Activated T-helper 2 cell treated with anti-CD3 and anti-CD28 coated beads, Interferon-gamma antibody, Interleukin-2, Interleukin-4, amounts not matched to agents 10 μg/mL and 5 μg/mL and 100 μg/mL, durations not matched to agents 14 hours and 24 hours and 36 hours (primary cell): Measurements from ENCODE around the gene CDC25B. TPM values are rescaled to one million over a fixed set of nuclear protein-coding genes. Genes with fewer than 3 reads are reported as not detected.

Experiments
- DNase-seq: peaks from one replicate; pipeline ENCODE4 v3.0.0; 2021; ENCODE audit warnings: low spot score
- H3K27ac Mint-ChIP-seq: one replicate; pipeline ENCODE4 v1.8.0; 2021; ENCODE audit warnings: mixed read lengths
- H3K27me3 Mint-ChIP-seq: one replicate; pipeline ENCODE4 v1.8.0; 2021; ENCODE audit warnings: low read depth, mixed read lengths
- H3K36me3 Mint-ChIP-seq: one replicate; pipeline ENCODE4 v1.8.0; 2021; ENCODE audit warnings: low read depth, mixed read lengths
- H3K4me1 Mint-ChIP-seq: one replicate; pipeline ENCODE4 v1.8.0; 2021; ENCODE audit warnings: low read depth, mixed read lengths
- H3K4me3 Mint-ChIP-seq: one replicate; pipeline ENCODE4 v1.8.0; 2021; ENCODE audit warnings: low read depth, mild to moderate bottlenecking, moderate library complexity, mixed read lengths
- H3K9me3 Mint-ChIP-seq: one replicate; pipeline ENCODE4 v1.8.0; 2021; ENCODE audit warnings: mixed read lengths
- intact Hi-C: fragments of 100-400 bp; cut with micrococcal nuclease; formaldehyde crosslinking; loops from one replicate; pipeline ENCODE4 v1.15.1; 2023
- total RNA-seq: library from RNA; stranded (reverse); gene quantifications from 2 replicates; pipeline ENCODE4 v1.2.3, GENCODE V29; 2022

The CDC25B gene
- total RNA-seq, 1 donor from 2014 or later: 101 TPM

- H3K27ac Mint-ChIP-seq: no peak overlapping the region
- H3K4me3 Mint-ChIP-seq: no peak overlapping the region
- DNase-seq: no peak
- H3K9me3 Mint-ChIP-seq: no peaks in the 10 kb centered on the region
- no peaks in the 10 kb centered on the region for H3K27me3 Mint-ChIP-seq
- intact Hi-C loops: no loop called here
- peaks cover 6% of the 10 kb centered on the region for H3K4me1 Mint-ChIP-seq
- peaks cover 11% of the 10 kb centered on the region for H3K36me3 Mint-ChIP-seq
Measured at GRCh38 chr20:3755269-3755668, 40.8 kb upstream of the CDC25B start.

GRCh38 chr20:3755814-3756480 is 40.2 kb upstream of the CDC25B start:
- Mint-ChIP-seq H3K36me3 (peaks cover 11% of the 10 kb centered on the region), H3K27ac (no peak overlapping the region)
- intact Hi-C loops: no loop called here

DNA sequence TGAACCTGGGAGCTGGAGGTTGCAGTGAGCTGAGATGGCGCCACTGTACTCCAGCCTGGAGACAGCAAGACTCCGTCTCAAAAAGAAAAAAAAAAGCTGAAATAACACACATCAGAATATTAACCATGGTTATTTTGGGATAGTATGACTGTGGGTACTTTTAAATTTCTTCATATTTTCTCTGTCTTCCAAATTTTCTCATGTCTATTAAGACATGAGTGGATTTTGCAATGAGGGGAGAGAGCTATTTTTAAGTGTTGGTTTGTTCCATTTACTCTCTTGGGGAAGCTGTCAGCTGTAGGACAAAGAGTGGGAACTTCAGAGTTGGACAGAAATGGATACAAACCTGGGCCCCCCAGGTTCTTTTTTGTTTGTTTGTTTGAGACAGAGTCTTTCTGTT is 38.8 kb upstream of the CDC25B start:
- Mint-ChIP-seq H3K36me3 (peaks cover 11% of the 10 kb centered on the region), H3K27me3 (no peaks in the 10 kb centered on the region), H3K4me1 (peaks cover 5% of the 10 kb centered on the region), H3K9me3 (no peaks in the 10 kb centered on the region), H3K27ac (no peak overlapping the region), H3K4me3 (no peak overlapping the region)
- no peak for DNase-seq
- intact Hi-C loops: no loop called here

More at GRCh38 chr20:3755814-3756480, 40.2 kb upstream of the CDC25B start:
- Mint-ChIP-seq H3K27me3 (no peaks in the 10 kb centered on the region), H3K4me1 (peaks cover 6% of the 10 kb centered on the region), H3K4me3 (no peak overlapping the region), H3K9me3 (no peaks in the 10 kb centered on the region)
- no peak for DNase-seq

DNA sequence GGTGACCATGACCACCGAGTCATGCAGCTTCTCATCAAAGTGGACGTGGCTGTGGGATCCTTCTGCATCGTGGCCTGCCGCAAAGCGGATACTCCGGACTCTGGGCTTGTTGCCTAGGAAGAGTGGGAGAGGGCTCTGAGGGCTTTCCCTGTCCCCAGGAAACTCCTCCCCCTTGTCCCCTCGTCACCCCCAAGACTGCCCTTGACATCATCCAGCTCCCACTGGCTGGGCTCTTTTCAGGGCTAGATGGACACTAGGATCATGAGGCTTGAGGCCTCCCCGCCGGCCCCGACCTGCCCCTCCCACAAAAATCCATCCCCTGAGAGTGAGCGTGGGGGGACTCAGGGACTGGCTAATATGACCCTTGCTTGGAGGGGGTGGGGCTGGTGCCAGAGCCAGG is 37.5 kb upstream of the CDC25B start:
- peaks cover 11% of the 10 kb centered on the region for H3K36me3 Mint-ChIP-seq
- H3K27ac Mint-ChIP-seq: no peak overlapping the region
- H3K4me3 Mint-ChIP-seq: no peak overlapping the region
- no peaks in the 10 kb centered on the region for H3K9me3 Mint-ChIP-seq
- H3K4me1 Mint-ChIP-seq: no peaks in the 10 kb centered on the region
- DNase-seq: no peak
- intact Hi-C loops: no loop called here
- H3K27me3 Mint-ChIP-seq: no peaks in the 10 kb centered on the region

- Mint-ChIP-seq H3K27ac (no peak overlapping the region), H3K27me3 (no peaks in the 10 kb centered on the region), H3K4me3 (no peak overlapping the region), H3K9me3 (no peaks in the 10 kb centered on the region), H3K36me3 (peaks cover 11% of the 10 kb centered on the region), H3K4me1 (no peaks in the 10 kb centered on the region)
- intact Hi-C loops: no loop called here
- no peak for DNase-seq
Measured at GRCh38 chr20:3759316-3759823, 36.7 kb upstream of the CDC25B start.

DNA sequence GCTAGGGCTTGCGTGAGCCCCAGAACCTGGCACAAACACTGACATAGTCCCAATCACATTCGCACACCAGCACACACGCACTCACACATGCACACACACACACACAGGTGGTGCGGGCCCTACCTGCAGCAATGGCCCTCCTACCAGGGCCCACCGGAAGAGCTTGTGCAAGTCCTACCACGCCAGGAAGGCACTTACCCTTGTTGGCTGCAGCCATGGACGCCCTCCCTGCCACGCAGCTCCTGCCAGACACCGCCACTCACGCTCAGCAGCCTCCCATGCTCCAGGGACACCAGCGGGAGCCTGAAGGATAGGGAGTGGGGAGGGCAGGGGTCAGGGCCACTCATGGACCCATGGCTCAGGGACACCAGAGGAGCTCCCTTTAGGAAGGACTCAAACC is 36.2 kb upstream of the CDC25B start:
- no peaks in the 10 kb centered on the region for H3K4me1 Mint-ChIP-seq
- H3K9me3 Mint-ChIP-seq: no peaks in the 10 kb centered on the region
- H3K4me3 Mint-ChIP-seq: no peak overlapping the region
- intact Hi-C loops: no loop called here
- DNase-seq: no peak
- H3K36me3 Mint-ChIP-seq: peaks cover 8% of the 10 kb centered on the region
- H3K27me3 Mint-ChIP-seq: no peaks in the 10 kb centered on the region
- H3K27ac Mint-ChIP-seq: no peak overlapping the region

GRCh38 chr20:3760655-3761348 is 35.3 kb upstream of the CDC25B start:
- peaks cover 9% of the 10 kb centered on the region for H3K36me3 Mint-ChIP-seq
- H3K27me3 Mint-ChIP-seq: no peaks in the 10 kb centered on the region
- intact Hi-C loops: no loop called here

GRCh38 chr20:3763671-3764601 is 32.2 kb upstream of the CDC25B start:
- H3K4me1 Mint-ChIP-seq: peaks cover 18% of the 10 kb centered on the region
- H3K27ac Mint-ChIP-seq: no peak overlapping the region
- DNase-seq: no peak
- no peaks in the 10 kb centered on the region for H3K9me3 Mint-ChIP-seq
- no peaks in the 10 kb centered on the region for H3K27me3 Mint-ChIP-seq
- intact Hi-C loops: no loop called here
- H3K36me3 Mint-ChIP-seq: peaks cover 3% of the 10 kb centered on the region
- H3K4me3 Mint-ChIP-seq: no peak overlapping the region

More at GRCh38 chr20:3760655-3761348, 35.3 kb upstream of the CDC25B start:
- Mint-ChIP-seq H3K27ac (no peak overlapping the region), H3K4me3 (no peak overlapping the region), H3K4me1 (no peaks in the 10 kb centered on the region), H3K9me3 (no peaks in the 10 kb centered on the region)
- DNase-seq: no peak

DNA sequence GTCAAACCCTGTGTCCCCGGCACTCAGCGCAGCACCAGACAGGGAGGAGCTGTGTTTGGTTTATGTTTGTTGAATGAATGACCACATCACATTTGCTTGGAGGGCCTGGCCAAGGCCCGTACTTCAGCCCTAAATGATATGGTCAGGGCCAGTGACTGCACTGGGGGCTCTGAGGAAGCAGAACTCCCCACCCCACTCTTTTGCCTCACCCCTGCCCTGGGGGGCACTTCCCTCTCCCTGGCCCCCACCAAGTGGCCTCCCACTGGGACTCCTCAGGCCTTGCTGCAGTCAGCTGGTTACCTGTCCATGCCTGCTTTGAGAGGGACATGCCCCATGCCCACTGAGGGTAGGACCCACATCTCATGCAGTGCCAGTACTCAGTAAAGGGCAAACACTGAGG is 31.5 kb upstream of the CDC25B start:
- Mint-ChIP-seq H3K27me3 (no peaks in the 10 kb centered on the region), H3K27ac (no peak overlapping the region), H3K4me3 (no peak overlapping the region), H3K36me3 (peaks cover 3% of the 10 kb centered on the region), H3K9me3 (no peaks in the 10 kb centered on the region), H3K4me1 (peaks cover 21% of the 10 kb centered on the region)
- DNase-seq: no peak
- intact Hi-C loops: loop anchor here (5.0 kb wide), 1 partner anchor 357 kb away; the partner anchor contains the start of gene DNAAF9

- Mint-ChIP-seq H3K36me3 (peaks cover 3% of the 10 kb centered on the region), H3K27me3 (no peaks in the 10 kb centered on the region), H3K27ac (no peak overlapping the region), H3K4me1 (peaks cover 21% of the 10 kb centered on the region), H3K9me3 (no peaks in the 10 kb centered on the region), H3K4me3 (no peak overlapping the region)
- no peak for DNase-seq
- intact Hi-C loops: loop anchor here (5.0 kb wide), 1 partner anchor 358 kb away; the partner anchor contains the start of gene DNAAF9
Measured at GRCh38 chr20:3765171-3765882, 30.8 kb upstream of the CDC25B start.

GRCh38 chr20:3766422-3767109 is 29.5 kb upstream of the CDC25B start:
- intact Hi-C loops: loop anchor here (2.0 to 5.0 kb wide), 2 partner anchors 14 to 359 kb away; partner anchors contain the start of gene DNAAF9
- H3K36me3 Mint-ChIP-seq: peaks cover 3% of the 10 kb centered on the region
- DNase-seq: no peak
- H3K4me3 Mint-ChIP-seq: peak overlapping the region; percentile 86
- no peaks in the 10 kb centered on the region for H3K9me3 Mint-ChIP-seq
- peaks cover 21% of the 10 kb centered on the region for H3K4me1 Mint-ChIP-seq
- H3K27me3 Mint-ChIP-seq: no peaks in the 10 kb centered on the region
- H3K27ac Mint-ChIP-seq: no peak overlapping the region
